ENCODE results near the gene CRADD.

The CRADD gene

GRCh38 chr12:93713060-93713459 is 35.9 kb downstream of the CRADD start:
- TF ChIP-seq CTCF (IDR thresholded peaks at IDR 0.05; ENCODE audit: low read depth, low read length, missing control alignments) = no peak

GRCh38 chr12:93713800-93714199 is 36.6 kb downstream of the CRADD start:
- no peak for DNase-seq (ENCODE audit: low read depth)
- in situ Hi-C loops (cut with HindIII; ENCODE audit: low sequenced_read_pairs) = loop anchor here (5.0 kb wide), 1 partner anchor 51 kb away; no protein-coding TSS in a partner anchor
- no peak overlapping the region for H3K4me3 ChIP-seq (ENCODE audit: low read depth, low read length)
- TF ChIP-seq CTCF (IDR thresholded peaks at IDR 0.05; ENCODE audit: low read depth, low read length, missing control alignments) = no peak

More at GRCh38 chr12:93713060-93713459, 35.9 kb downstream of the CRADD start:
- in situ Hi-C loops (cut with HindIII; ENCODE audit: low sequenced_read_pairs) = loop anchor here (5.0 kb wide), 1 partner anchor 51 kb away; no protein-coding TSS in a partner anchor
- no peak for DNase-seq (ENCODE audit: low read depth)
- H3K4me3 ChIP-seq (ENCODE audit: low read depth, low read length) = no peak overlapping the region

- no peak for TF ChIP-seq CTCF (IDR thresholded peaks at IDR 0.05; ENCODE audit: low read depth, low read length, missing control alignments)
- DNase-seq (ENCODE audit: low read depth) = no peak
- in situ Hi-C loops (cut with HindIII; ENCODE audit: low sequenced_read_pairs) = loop anchor here (5.0 kb wide), 1 partner anchor 52 kb away; no protein-coding TSS in a partner anchor
- no peak overlapping the region for H3K4me3 ChIP-seq (ENCODE audit: low read depth, low read length)
These were observed 37.2 kb downstream of the CRADD start for GRCh38 chr12:93714382-93714781.

- in situ Hi-C loops (cut with HindIII; ENCODE audit: low sequenced_read_pairs) = no loop called here
- no peak overlapping the region for H3K4me3 ChIP-seq (ENCODE audit: low read depth, low read length)
- no peak for DNase-seq (ENCODE audit: low read depth)
- TF ChIP-seq CTCF (IDR thresholded peaks at IDR 0.05; ENCODE audit: low read depth, low read length, missing control alignments) = no peak
These were observed 42.5 kb downstream of the CRADD start for GRCh38 chr12:93719710-93720109.

GRCh38 chr12:93720559-93720958 is 43.4 kb downstream of the CRADD start:
- H3K4me3 ChIP-seq (ENCODE audit: low read depth, low read length) = no peak overlapping the region
- no peak for DNase-seq (ENCODE audit: low read depth)
- TF ChIP-seq CTCF (IDR thresholded peaks at IDR 0.05; ENCODE audit: low read depth, low read length, missing control alignments) = no peak
- in situ Hi-C loops (cut with HindIII; ENCODE audit: low sequenced_read_pairs) = no loop called here

- no peak for DNase-seq (ENCODE audit: low read depth)
- TF ChIP-seq CTCF (IDR thresholded peaks at IDR 0.05; ENCODE audit: low read depth, low read length, missing control alignments) = no peak
- no peak overlapping the region for H3K4me3 ChIP-seq (ENCODE audit: low read depth, low read length)
- in situ Hi-C loops (cut with HindIII; ENCODE audit: low sequenced_read_pairs) = no loop called here
These were observed 45.0 kb downstream of the CRADD start for GRCh38 chr12:93722179-93722578.

Data from astrocyte of the cerebellum (primary cell).